Fibroblast of villous mesenchyme (primary cell): ENCODE data around the gene ZNF189. TPM values are rescaled to one million over a fixed set of nuclear protein-coding genes. Genes with fewer than 3 reads are reported as not detected.

Experiments
- DNase-seq: peaks from one replicate; pipeline ENCODE4 v3.0.0-alpha.2; 2010; ENCODE audit warnings: low read depth
- H3K4me3 ChIP-seq: 2 replicates; pipeline ENCODE4 v1.5.1; 2011; ENCODE audit warnings: low read depth, mild to moderate bottlenecking, low read length
- total RNA-seq: library from RNA; depleted of rRNA; stranded (reverse); fragments of >200 nt; gene quantifications from 2 replicates; pipeline ENCODE4 v1.2.3, GENCODE V29; 2012
- TF ChIP-seq, protein P1 (sequence below): IDR thresholded peaks from 2 replicates; pipeline ENCODE4 v1.5.1; 2012; ENCODE audit warnings: low read depth, mild to moderate bottlenecking, low read length; ENCODE audit not compliant: insufficient read depth

ZNF189 gene
- total RNA-seq, 1 donor: 23.7 TPM

DNA sequence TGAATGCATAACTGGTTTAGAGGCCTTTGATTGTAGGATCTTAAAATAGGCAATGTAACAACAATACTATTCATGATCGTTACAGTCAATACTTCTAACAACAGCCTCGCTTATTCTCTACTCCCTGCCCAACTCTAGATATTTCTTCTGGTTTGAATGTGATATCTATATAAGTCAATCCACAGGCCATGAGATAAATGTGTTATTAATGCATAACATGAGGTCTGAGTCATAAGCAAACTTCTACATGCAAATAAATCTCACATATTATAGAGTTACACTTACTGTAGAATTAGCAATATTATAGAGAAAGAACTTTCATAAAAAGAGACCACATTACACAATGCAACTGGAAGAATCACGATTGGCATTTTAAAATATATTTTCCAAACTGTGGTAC, 39.9 kb downstream of the ZNF189 start:
- no peak overlapping the region for H3K4me3 ChIP-seq
- TF ChIP-seq, protein P1, sequence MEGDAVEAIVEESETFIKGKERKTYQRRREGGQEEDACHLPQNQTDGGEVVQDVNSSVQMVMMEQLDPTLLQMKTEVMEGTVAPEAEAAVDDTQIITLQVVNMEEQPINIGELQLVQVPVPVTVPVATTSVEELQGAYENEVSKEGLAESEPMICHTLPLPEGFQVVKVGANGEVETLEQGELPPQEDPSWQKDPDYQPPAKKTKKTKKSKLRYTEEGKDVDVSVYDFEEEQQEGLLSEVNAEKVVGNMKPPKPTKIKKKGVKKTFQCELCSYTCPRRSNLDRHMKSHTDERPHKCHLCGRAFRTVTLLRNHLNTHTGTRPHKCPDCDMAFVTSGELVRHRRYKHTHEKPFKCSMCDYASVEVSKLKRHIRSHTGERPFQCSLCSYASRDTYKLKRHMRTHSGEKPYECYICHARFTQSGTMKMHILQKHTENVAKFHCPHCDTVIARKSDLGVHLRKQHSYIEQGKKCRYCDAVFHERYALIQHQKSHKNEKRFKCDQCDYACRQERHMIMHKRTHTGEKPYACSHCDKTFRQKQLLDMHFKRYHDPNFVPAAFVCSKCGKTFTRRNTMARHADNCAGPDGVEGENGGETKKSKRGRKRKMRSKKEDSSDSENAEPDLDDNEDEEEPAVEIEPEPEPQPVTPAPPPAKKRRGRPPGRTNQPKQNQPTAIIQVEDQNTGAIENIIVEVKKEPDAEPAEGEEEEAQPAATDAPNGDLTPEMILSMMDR: no peak
- no peak for DNase-seq

DNA sequence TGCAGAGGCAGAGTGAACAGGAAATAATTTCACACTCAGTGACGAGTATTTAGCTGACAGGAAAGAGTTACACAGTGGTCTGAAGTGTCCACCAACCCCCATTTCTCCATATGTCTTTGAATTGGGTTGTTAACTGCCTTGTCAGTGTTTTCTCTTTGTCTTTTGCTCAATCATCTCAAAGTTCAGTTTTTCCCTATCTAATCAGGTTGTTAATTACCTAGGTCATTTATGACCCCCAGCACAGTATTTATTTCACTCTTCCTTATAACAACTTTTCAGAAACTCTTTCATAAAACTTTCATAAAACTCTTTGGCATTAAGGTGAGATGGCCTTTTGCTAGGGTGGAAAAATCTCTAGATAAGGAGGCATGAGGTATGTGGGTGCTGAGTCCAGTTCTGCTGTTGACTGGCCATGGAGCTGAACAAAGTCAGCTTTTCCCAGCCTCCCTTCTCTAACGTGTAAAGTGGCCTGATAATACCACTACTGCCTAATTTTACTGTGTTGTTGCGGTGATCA, 42.1 kb downstream of the ZNF189 start:
- H3K4me3 ChIP-seq: no peak overlapping the region
- TF ChIP-seq, protein P1: no peak
- no peak for DNase-seq

DNA sequence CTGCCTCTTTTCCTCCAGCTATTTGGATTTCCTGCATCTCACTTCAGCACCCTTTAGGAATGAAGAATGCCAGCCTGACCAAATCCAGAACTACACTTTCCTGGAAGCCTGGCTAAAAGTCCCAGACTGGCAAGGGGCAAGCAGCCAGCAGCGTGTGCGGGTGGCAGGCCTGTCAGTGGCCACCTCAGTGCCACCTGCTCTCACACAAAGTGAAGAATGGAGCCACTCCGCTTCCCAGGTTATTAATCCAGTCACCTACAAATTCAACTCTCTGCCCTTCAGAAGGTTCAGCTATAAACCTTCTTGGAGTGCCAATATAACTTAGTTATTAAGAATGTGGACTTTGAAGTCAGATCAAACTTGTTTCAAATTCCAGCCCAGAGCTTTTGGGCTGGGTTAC, 43.7 kb downstream of the ZNF189 start:
- DNase-seq: no peak
- TF ChIP-seq, protein P1: no peak
- no peak overlapping the region for H3K4me3 ChIP-seq

DNA sequence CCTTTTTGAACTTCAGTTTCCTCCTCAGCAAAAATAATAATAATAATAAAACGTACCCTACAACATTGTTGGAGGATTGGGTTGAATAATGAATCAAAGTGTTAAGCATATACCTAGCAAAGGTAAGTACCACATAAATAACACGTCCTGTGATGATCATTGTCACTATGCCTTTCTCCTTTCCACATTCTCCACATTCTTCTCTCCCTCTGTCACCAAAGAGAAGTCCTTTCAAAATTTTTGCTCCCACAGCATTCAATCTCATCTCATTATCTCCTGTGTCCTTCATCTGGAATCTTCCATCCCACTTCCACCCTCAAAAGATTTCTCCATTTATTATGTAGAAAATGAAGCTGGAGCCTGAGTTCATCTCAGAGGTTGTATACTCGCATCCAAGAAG, 44.1 kb downstream of the ZNF189 start:
- TF ChIP-seq, protein P1: no peak
- H3K4me3 ChIP-seq: no peak overlapping the region
- no peak for DNase-seq

DNA sequence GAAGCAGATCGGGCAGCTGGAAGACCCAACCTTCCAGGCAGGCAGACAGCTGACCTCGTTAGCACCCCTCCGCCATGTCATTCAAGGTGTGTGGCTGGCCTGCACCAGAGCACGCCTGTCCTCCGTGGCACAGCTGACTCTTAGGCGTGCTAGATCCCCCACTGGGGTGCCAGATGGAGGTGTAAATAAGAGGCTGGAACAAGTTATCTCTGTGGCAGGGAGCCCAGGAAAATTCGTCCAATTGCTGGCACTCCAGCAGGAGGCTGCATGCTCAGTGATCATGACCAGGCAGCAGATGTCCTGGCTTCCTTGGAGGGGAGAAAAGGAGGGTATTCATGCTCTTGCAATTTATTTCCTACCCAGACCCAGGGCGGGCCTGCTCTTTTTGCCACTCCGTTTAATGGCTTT, 44.7 kb downstream of the ZNF189 start:
- TF ChIP-seq, protein P1: no peak
- no peak overlapping the region for H3K4me3 ChIP-seq
- no peak for DNase-seq

DNA sequence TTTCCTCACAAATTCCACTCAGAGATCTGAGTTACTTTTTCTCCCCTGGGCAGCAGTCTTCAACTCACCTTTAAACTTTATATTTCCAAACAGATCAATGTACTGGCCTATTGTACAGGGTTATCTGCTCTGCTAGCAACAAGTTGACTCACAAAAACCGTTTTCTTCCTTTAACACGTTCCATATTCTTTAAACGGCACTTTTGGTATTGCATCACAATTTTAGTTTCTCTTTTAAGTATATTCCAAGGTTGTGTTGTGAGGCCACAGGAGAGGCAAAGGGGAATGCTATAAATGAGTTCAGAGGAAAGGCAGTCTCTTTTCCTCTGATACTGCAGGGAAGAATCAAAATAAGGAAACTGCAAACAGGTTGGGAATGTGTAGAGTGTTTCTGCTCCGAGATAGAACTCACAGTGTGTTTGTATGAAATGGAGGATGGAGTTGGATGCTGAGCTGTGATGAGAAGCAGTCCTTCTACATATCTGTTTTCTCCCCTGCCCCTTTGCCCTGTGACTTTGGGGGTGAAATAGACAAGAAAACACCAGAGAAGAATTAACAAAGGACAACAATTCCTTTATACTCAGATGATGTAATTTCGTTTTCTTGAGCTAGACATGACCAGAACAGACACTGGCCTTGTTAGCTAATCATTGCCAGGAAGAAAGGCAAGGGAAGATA, 46.8 kb downstream of the ZNF189 start:
- peak; percentile 63 for DNase-seq
- TF ChIP-seq, protein P1: no peak
- peak overlapping the region; percentile 37 for H3K4me3 ChIP-seq

DNA sequence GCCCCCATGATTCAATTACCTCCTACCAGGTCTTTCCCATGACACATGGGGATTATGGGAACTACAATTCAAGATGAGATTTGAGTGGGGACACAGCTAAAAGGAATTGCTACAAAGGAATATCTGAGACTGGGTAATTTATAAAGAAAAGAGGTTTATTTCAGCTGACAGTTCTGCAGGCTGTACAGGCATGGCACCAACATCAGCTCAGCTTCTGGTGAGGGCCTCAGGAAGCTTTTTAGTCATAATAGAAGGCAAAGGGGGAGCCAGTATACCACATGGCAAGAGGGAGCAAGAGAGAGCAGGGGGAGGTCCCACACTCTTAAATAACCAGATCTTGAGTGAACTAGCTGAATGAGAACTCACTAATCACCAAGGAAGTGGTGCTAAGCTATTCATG, 48.1 kb downstream of the ZNF189 start:
- no peak for DNase-seq
- no peak overlapping the region for H3K4me3 ChIP-seq
- TF ChIP-seq, protein P1: no peak
